ENCODE measurements around the gene TMEM209.

GRCh38 chr7:130226333-130226732, 21.1 kb upstream of the TMEM209 start:
- no peak for TF ChIP-seq CTCF (IDR thresholded peaks at IDR 0.05)
- no peak for TF ChIP-seq ATF2 (CRISPR knock-in tag; IDR thresholded peaks at IDR 0.05; ENCODE audit: borderline replicate concordance, low read depth)
- TF ChIP-seq NR1H2 (CRISPR knock-in tag; IDR thresholded peaks at IDR 0.05), result no peak
- no peak for TF ChIP-seq ELF4 (CRISPR knock-in tag; IDR thresholded peaks at IDR 0.05; ENCODE audit: low read depth)
- no peak for TF ChIP-seq USF2 (CRISPR knock-in tag; IDR thresholded peaks at IDR 0.05)
- TF ChIP-seq ZNF423 (CRISPR knock-in tag; IDR thresholded peaks at IDR 0.05), result no peak
- no peak for TF ChIP-seq ETV6 (CRISPR knock-in tag; IDR thresholded peaks at IDR 0.05)
- no peak for TF ChIP-seq TEAD4 (CRISPR knock-in tag; IDR thresholded peaks at IDR 0.05)
- no peak for TF ChIP-seq GABPB1 (CRISPR knock-in tag; IDR thresholded peaks at IDR 0.05)
